HEK293T (cell line): ENCODE data around the gene TCF7L2.

ENCODE experiments used
- L3MBTL2 ChIP-seq: fragments of 450-650 bp; conservative IDR thresholded peaks from 2 replicates; pipeline ENCODE4 v1.6.1; 2016; ENCODE audit warnings: mild to moderate bottlenecking
- SP1 ChIP-seq: fragments of 450-650 bp; IDR thresholded peaks from 2 replicates; pipeline ENCODE4 v1.6.1; 2017
- SUZ12 ChIP-seq: fragments of 450-650 bp; IDR thresholded peaks from 2 replicates; pipeline ENCODE4 v1.6.1; 2016; ENCODE audit warnings: mild to moderate bottlenecking
- ZNF384 ChIP-seq: fragments of 450-650 bp; IDR thresholded peaks from 2 replicates; pipeline ENCODE4 v1.6.1; 2016

- TF ChIP-seq L3MBTL2, result no peak
- no peak for TF ChIP-seq SP1
- no peak for TF ChIP-seq ZNF384
- TF ChIP-seq SUZ12, result no peak
These were observed 11.6 kb downstream of the TCF7L2 start for GRCh38 chr10:112961609-112962008.
